Femur (tissue), 1 donor: ENCODE data around the gene SERGEF.
"Not testable (repeated sequence)": the region's sequence is repeated elsewhere in the genome, so short reads cannot be mapped to it uniquely, and the experiment has no call there.

Source experiments
- DNase-seq: peaks from one replicate; pipeline ENCODE4 v3.0.0-alpha.2; 2017

Gene SERGEF

DNA sequence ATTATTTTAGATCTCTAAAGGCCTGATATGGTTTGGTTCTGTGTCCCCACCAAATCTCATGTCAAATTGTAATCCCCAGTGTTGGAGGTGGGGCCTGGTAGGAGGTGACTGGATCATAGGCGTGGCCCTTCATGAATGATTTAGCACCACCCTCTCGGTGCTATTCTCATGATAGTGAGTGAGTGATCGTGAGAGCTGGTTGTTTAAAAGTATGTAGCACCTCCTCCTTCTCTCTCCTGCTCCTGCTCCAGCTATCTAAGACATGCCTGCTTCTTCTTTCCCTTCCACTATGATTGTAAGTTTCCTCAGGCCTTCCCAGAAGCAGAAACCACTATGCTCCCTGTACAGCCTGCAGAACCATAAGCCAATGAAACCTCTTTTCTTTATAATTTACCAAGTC lies 114.1 kb downstream of the SERGEF start:
- DNase-seq: no peak

DNA sequence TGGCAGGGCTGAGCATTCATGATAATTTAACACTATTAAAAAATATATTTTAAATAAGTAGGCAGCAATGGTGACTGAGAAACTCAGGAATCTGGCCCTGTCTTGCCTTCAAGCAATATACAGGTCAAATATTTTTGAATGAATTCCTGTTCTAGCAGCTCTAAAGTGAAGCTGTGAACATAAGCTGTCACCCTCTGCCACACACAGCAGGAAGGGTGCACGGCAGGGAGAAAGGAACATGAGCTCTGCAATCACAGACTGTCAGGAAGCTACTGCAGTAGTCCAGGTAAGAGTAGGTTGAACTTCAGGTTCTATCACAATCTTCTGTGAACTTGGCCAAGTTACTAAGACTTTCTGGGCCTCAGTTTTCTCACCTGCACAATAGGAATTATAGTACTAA lies 114.8 kb downstream of the SERGEF start:
- no peak for DNase-seq

DNA sequence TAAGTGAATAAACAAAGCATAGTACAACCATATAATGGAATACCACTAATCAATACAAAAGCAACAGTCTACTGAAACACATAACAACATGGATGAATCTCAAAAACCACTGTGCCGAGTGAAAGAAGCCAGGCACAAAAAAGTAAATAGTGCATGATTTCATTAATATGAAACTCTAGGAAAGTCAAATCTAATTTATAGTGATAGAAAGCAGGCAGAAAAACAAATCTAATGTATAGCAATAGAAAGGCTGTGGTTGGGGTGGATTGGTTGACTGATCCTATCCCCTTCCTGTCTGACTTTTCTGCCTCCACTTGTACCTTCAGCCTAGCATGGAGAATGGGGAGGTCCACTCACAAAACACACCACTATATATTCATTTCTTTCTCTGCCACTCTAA lies 115.4 kb downstream of the SERGEF start:
- no peak for DNase-seq

- not testable (repeated sequence) for DNase-seq
Observed at GRCh38 chr11:17896496-17897151, 116.2 kb downstream of the SERGEF start.

GRCh38 chr11:17894929-17895658 lies 117.8 kb downstream of the SERGEF start:
- DNase-seq: peak; percentile 37

DNA sequence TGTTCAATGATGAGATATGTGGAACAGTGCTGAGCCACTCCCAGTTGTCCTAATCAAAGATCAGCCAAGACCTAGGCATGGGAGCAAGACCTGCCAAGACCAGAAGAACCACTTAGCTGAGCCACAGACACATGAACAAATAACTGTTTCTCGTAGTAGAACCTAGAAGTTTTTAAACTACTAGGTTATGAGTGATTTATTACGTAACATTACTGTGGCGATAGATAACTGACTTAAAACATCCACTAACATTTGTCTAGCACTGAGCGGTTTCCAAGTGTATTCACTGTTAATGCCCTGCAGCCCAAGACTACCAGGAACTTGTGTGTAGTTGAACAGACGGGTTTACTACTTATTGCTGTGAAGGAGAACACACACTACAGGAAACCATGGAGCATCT lies 120.4 kb downstream of the SERGEF start:
- DNase-seq: no peak

DNA sequence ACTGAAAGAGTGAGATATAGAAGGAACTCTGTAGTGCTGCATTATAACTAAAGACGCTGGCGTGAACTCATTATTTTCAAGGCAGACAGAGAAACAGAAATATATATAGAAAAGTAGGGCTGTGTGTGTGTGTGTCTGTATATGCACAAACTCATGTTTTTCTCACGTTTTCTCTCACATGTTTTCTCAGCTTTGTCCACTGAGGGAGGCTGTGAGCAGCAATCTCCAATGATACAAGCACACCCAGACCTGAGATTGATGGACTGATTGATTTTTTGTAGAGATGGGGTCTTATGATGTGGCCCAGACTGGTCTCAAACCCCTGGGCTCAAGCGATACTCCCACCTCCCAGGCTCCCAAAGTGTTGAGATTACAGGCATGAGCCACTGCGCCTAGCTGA lies 122.5 kb downstream of the SERGEF start:
- DNase-seq: no peak

- DNase-seq: no peak
Observed at GRCh38 chr11:17887779-17888178, 125.1 kb downstream of the SERGEF start.

DNA sequence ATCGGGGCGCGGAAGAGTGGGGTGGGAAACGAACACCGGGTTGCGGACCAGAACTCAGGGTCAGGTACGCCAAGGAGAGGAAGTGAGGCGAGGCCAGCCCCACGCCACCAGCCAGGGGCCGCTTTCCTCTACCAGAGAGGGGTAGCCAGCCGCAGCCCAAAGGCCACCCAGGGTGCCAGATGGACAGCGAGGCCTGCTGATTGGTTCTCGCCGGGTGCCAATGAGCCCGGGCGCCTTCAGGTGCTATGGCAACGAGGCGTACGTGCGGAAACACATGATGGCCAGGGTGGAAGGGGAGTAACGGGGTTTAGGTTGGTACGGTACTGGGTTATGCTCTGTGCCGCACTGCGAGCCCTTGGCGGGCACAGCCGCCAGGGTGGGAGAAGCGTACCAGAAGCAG lies 128.9 kb downstream of the SERGEF start:
- DNase-seq: no peak

DNA sequence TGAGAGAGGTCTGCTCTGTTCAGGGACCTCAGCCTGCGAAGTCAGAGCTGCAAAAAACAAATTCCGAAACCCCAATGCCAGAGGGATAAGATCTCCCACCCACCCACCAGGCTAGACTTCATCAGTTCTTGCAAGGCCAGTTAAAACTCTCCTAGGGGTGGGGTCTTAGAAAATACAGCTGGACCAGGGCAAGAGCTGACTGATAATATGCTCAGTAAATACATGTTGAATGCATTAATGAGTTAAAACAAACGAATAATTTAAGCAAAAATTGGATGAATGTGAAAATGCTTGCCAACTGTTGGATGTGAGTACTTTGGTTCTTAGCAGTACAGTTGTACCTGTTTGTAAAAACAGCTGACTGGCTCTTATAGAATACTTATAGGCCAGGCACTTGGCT lies 129.8 kb downstream of the SERGEF start:
- no peak for DNase-seq

GRCh38 chr11:17878743-17879142 lies 134.1 kb downstream of the SERGEF start:
- DNase-seq: no peak

GRCh38 chr11:17877886-17878285 lies 135.0 kb downstream of the SERGEF start:
- DNase-seq: no peak

DNA sequence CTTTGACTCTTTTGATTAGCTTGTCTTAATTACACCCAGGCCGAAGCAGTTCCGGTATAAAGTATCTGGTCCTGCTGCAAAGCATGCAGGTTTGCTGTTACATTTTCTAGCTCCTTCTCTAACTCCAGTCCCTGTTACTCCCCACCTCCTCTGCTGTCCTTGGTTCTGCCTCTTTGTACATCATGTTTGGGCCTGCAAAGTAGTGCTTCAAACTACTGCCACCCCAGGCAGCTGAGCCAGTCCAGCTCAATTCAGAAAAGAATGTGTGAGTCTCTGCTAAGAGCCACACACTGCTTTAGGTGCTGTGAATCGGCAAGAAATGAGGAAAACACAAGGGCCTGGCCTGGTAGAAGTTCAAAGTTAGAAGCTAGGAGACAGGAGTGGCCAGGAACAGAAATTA lies 136.0 kb downstream of the SERGEF start:
- no peak for DNase-seq

- no peak for DNase-seq
Observed at GRCh38 chr11:17875891-17876290, 137.0 kb downstream of the SERGEF start.

GRCh38 chr11:17873586-17873985 lies 139.3 kb downstream of the SERGEF start:
- DNase-seq: no peak

- not testable (repeated sequence) for DNase-seq
Observed at GRCh38 chr11:17868398-17868797, 144.4 kb downstream of the SERGEF start.

GRCh38 chr11:17867341-17867740 lies 145.5 kb downstream of the SERGEF start:
- DNase-seq: no peak

- no peak for DNase-seq
Observed at GRCh38 chr11:17865765-17866428, 146.9 kb downstream of the SERGEF start.

DNA sequence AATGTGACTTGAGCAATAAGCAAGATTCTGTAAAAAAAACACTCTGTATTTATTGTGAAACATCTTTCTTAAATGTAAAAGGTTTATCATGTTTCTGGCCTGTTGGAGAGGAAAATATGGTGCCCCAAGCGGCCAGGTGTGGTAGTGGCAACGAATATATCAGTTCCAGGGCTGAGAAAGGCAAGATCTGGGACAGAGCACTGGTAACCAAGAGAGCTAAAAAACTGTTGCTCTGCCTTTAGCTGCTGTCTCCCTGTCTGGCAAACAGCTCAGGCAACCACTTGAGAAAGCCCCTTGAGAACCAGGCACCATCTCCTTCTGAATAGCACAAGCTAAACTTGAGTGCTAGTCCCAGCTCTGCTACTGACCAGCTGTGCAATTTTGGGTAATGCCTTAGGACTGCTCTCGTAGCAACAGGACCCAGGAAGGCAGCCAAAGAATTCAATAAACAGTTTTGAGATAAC lies 148.3 kb downstream of the SERGEF start:
- no peak for DNase-seq

GRCh38 chr11:17861036-17861755 lies 151.7 kb downstream of the SERGEF start:
- no peak for DNase-seq

DNA sequence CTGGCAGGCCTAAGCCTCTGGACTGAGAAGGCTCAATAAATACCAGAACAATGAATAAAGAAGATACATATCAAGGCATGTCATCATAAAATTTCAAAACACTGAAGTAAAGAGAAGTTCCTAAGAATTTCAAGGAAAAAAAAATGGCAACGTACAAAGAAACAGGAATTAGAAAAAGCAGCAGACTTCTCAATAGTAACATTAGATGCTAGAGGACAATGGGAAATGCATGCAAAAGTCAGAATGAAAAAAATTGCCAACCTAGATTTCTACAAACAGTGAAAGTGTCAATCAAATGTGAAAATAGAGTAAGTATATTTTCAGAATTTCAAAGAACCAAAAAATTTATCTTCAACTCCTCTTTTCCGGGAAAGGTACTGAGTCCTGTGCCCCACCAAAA lies 153.3 kb downstream of the SERGEF start:
- no peak for DNase-seq

- DNase-seq: no peak
Observed at GRCh38 chr11:17855531-17856290, 157.1 kb downstream of the SERGEF start.

GRCh38 chr11:17853280-17853679 lies 159.6 kb downstream of the SERGEF start:
- no peak for DNase-seq
